Testis (tissue), 2 donors: ENCODE results near the gene DNAJC5.

ENCODE experiments used
- POLR2A ChIP-seq: fragments of 450-650 bp; IDR thresholded peaks from one replicate; pipeline ENCODE4 v1.6.1; 2017; ENCODE audit warnings: antibody characterized with exemption, mild to moderate bottlenecking, moderate library complexity
- TF ChIP-seq, protein P1 (sequence below), 3 experiments: fragments of 450-650 bp in 2 of 3; fragments of 200-600 bp in 1 of 3; sonication (generic) in 1 of 3; IDR thresholded peaks; one replicate each; pipeline ENCODE4 v1.5.1; 2016 to 2019; ENCODE audit warnings: antibody characterized with exemption in 3 of 3, mild to moderate bottlenecking in 2 of 3, moderate library complexity in 1 of 3

DNA sequence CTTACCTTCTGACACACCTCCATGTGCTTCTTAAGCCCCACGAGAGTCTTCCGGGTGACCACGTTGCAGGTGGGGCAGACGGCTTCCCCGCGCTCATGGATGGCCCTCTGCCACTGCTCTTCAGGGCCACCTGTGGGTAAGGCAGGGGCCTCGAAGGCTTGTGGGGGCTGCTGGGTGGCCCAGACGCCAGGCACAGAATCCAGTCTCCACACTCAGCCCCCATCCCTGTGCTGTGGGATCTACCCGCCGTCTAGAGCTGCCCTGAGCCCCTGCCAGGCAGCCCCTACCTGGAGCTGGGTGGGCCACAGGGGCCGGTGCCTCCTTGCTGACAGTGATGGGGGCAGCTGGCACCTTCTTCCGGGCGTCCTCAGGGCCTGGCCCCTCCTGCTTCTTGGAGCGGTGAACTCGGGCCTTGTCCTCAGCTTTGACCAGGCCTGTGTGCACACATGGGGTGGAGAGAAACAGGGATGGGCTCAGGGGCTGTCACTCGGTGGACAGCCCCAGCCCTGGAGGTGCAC lies 68.9 kb downstream of the DNAJC5 start:
- TF ChIP-seq, protein P1, sequence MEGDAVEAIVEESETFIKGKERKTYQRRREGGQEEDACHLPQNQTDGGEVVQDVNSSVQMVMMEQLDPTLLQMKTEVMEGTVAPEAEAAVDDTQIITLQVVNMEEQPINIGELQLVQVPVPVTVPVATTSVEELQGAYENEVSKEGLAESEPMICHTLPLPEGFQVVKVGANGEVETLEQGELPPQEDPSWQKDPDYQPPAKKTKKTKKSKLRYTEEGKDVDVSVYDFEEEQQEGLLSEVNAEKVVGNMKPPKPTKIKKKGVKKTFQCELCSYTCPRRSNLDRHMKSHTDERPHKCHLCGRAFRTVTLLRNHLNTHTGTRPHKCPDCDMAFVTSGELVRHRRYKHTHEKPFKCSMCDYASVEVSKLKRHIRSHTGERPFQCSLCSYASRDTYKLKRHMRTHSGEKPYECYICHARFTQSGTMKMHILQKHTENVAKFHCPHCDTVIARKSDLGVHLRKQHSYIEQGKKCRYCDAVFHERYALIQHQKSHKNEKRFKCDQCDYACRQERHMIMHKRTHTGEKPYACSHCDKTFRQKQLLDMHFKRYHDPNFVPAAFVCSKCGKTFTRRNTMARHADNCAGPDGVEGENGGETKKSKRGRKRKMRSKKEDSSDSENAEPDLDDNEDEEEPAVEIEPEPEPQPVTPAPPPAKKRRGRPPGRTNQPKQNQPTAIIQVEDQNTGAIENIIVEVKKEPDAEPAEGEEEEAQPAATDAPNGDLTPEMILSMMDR (IDR thresholded peaks at IDR 0.05): no peak
- TF ChIP-seq POLR2A: no peak
